Peyer's patch (tissue), 4 donors: ENCODE results near the gene SMIM24. TPM values are rescaled to one million over a fixed set of nuclear protein-coding genes. Genes with fewer than 3 reads are reported as not detected.

Experiments used
- DNase-seq, 3 donors: peaks; one replicate each; pipeline ENCODE4 v3.0.0-alpha.2; 2017 to 2019
- H3K27ac ChIP-seq, 4 donors: fragments of 200-600 bp; sonication (generic); one replicate each; pipeline ENCODE4 v1.5.1; 2016 to 2019
- H3K27me3 ChIP-seq, 2 donors: fragments of 200-600 bp; sonication (generic); one replicate each; pipeline ENCODE4 v1.5.1; 2019
- H3K36me3 ChIP-seq, 3 donors: fragments of 200-600 bp; sonication (generic); one replicate each; pipeline ENCODE4 v1.5.1; 2016 to 2019
- H3K4me1 ChIP-seq, 4 donors: fragments of 200-600 bp; sonication (generic); one replicate each; pipeline ENCODE4 v1.5.1; 2016 to 2019
- H3K4me3 ChIP-seq, 4 donors: fragments of 200-600 bp; sonication (generic); 1 replicate in 3 of 4; 2 replicates in 1 of 4; pipeline ENCODE4 v1.5.1; 2016 to 2019; ENCODE audit warnings: mild to moderate bottlenecking in 1 of 4
- H3K9me3 ChIP-seq, 4 donors: fragments of 200-600 bp; sonication (generic); one replicate each; pipeline ENCODE4 v1.5.1; 2016 to 2019; ENCODE audit warnings: mild to moderate bottlenecking in 1 of 4
- POLR2A ChIP-seq, 2 donors: fragments of 450-650 bp; IDR thresholded peaks; one replicate each; pipeline ENCODE4 v1.5.1; 2017; ENCODE audit warnings: antibody characterized with exemption in 2 of 2, mild to moderate bottlenecking in 2 of 2, moderate library complexity in 2 of 2
- total RNA-seq, 4 donors: library from RNA; depleted of rRNA; stranded (reverse); fragments of >200 nt; gene quantifications; one replicate each; pipeline ENCODE4 v1.1.0, GENCODE V29; 2016
- TF ChIP-seq, protein P1 (sequence below), 6 experiments: fragments of 450-650 bp in 4 of 6; fragments of 200-600 bp in 2 of 6; sonication (generic) in 1 of 6; IDR thresholded peaks; one replicate each; pipeline ENCODE4 v1.5.1; 2017 to 2019; ENCODE audit warnings: antibody characterized with exemption in 6 of 6, mild to moderate bottlenecking in 3 of 6, moderate library complexity in 1 of 6

Gene SMIM24
- total RNA-seq, 4 donors from 2014 or later = 75.9 to 1,153 (median 771) TPM

DNA sequence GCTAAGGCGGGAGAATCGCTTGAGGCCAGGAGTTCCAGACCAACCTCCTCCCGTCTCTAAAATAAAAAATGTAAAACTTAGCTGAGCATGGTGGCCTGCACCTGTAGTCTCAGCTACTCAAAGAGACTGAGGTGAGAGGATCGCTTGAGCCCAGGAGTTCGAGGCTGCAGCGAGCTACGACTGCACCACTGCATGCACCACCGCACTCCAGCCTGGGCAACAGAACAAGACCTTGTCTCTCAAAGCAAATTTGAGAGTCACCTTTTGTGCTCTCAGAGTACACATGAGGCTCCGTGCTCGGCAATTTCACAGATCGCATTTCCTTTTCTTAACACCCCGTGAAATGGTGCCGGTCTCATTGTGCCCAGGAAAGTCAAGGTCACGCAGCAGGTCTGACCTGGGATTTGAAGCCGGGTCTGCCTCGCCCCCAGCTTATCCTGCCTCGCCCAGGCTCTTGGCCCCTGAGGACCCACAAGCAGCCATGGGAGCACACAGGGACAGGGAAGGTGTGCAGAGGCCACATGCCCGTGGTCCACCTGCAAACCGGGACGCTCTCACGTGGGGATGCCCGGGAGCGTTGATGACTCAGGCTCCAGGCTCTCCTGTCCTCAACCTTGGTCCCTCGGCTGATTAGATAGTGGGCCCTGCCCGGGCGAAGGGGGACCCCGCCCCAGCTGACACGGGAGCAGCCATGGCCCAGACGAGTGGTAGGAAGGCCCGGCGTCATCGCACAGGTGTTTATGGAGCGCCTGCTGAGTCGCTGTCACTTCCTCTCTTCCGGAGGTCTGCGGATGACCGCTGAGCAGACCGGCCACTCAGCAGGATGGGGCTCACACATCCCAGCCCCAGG is 1.1 kb upstream of the SMIM24 start:
- peak overlapping the region in 3 of 4 donors; percentile 78 to 95 (median 88) for H3K27ac ChIP-seq
- peak in 2 of 3 donors; percentile 88 to 89 for DNase-seq
- peaks cover 0 to 3% of the 10 kb centered on the region in 2 donors for H3K27me3 ChIP-seq
- H3K4me3 ChIP-seq = peak overlapping the region in 2 of 4 donors; percentile 50 to 62
- H3K36me3 ChIP-seq = peaks cover 0 to 5% (median 0%) of the 10 kb centered on the region in 3 donors
- H3K4me1 ChIP-seq = peaks cover 0 to 27% (median 0%) of the 10 kb centered on the region in 4 donors
- no peaks in the 10 kb centered on the region for H3K9me3 ChIP-seq
- TF ChIP-seq POLR2A (IDR thresholded peaks at IDR 0.05) = peak; percentile 52 to 63
- TF ChIP-seq, protein P1, sequence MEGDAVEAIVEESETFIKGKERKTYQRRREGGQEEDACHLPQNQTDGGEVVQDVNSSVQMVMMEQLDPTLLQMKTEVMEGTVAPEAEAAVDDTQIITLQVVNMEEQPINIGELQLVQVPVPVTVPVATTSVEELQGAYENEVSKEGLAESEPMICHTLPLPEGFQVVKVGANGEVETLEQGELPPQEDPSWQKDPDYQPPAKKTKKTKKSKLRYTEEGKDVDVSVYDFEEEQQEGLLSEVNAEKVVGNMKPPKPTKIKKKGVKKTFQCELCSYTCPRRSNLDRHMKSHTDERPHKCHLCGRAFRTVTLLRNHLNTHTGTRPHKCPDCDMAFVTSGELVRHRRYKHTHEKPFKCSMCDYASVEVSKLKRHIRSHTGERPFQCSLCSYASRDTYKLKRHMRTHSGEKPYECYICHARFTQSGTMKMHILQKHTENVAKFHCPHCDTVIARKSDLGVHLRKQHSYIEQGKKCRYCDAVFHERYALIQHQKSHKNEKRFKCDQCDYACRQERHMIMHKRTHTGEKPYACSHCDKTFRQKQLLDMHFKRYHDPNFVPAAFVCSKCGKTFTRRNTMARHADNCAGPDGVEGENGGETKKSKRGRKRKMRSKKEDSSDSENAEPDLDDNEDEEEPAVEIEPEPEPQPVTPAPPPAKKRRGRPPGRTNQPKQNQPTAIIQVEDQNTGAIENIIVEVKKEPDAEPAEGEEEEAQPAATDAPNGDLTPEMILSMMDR (IDR thresholded peaks at IDR 0.05) = no peak

DNA sequence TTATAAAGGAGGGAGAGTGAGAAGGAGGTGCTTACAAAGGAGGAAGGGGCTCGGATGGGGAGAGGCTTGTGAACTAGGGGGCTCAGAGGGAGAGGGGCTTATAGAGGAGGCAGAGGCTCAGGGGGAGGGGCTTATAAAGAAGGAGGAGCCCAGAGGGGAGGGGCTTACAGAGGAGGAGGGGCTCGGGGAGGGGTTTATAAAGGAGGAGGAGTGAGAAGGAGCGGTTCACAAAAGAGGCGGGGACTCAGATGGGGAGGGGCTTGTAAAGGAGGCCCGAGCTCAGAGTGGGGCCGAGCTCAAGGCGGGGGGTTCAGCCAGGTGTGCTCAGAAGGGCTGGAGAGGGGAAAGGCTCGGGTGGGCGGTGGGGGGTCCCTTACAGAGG is 500 bp downstream of the SMIM24 start:
- Histone ChIP-seq H3K36me3 (peaks cover 0 to 13% (median 0%) of the 10 kb centered on the region in 3 donors), H3K4me1 (peaks cover 0 to 27% (median 0%) of the 10 kb centered on the region in 4 donors), H3K27me3 (peaks cover 0 to 3% of the 10 kb centered on the region in 2 donors), H3K4me3 (peak overlapping the region in 3 of 4 donors; percentile 27 to 68 (median 56)), H3K9me3 (no peaks in the 10 kb centered on the region), H3K27ac (peak overlapping the region in 3 of 4 donors; percentile 69 to 95 (median 88))
- no peak for TF ChIP-seq POLR2A (IDR thresholded peaks at IDR 0.05)
- TF ChIP-seq, protein P1 (IDR thresholded peaks at IDR 0.05) = no peak
- peak in 2 of 3 donors; percentile 75 to 78 for DNase-seq

DNA sequence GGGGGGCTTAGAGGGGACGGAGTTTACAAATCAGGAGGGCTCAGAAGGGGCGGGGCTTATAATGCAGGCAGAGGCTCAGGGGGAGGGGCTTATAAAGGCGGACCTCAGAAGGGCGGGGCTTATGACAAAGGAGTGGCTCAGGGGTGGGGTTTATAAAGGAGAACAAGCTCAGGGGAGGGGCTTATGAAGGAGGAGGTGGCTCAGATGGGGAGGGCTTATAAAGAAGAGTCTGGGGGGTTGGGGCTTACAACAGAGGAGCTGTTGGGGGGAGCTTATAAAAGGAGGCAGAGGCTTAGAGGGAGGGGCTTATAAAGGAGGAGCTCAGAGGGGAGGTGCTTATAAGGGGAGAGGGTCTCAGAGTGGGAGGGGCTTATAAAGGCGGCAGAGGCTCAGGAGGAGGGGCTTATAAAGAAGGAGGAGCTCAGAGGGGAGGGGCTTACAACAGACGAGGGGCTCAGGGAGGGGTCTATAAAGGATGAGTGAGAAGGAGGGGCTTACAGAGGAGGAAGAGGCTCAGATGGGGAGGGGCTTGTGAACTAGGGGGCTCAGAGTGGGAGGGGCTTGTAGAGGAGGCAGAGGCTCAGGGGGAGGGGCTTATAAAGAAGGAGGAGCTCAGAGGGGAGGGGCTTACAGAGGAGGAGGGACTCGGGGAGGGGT is 1.0 kb downstream of the SMIM24 start:
- peak in 2 of 3 donors; percentile 42 to 71 for DNase-seq
- peaks cover 0 to 3% of the 10 kb centered on the region in 2 donors for H3K27me3 ChIP-seq
- peak overlapping the region in 2 of 4 donors; percentile 88 to 95 for H3K27ac ChIP-seq
- H3K4me3 ChIP-seq = peak overlapping the region in 2 of 4 donors; percentile 56 to 68
- H3K4me1 ChIP-seq = peaks cover 0 to 32% (median 0%) of the 10 kb centered on the region in 4 donors
- H3K36me3 ChIP-seq = peaks cover 0 to 19% (median 0%) of the 10 kb centered on the region in 3 donors
- no peak for TF ChIP-seq POLR2A (IDR thresholded peaks at IDR 0.05)
- TF ChIP-seq, protein P1 (IDR thresholded peaks at IDR 0.05) = no peak
- no peaks in the 10 kb centered on the region for H3K9me3 ChIP-seq

DNA sequence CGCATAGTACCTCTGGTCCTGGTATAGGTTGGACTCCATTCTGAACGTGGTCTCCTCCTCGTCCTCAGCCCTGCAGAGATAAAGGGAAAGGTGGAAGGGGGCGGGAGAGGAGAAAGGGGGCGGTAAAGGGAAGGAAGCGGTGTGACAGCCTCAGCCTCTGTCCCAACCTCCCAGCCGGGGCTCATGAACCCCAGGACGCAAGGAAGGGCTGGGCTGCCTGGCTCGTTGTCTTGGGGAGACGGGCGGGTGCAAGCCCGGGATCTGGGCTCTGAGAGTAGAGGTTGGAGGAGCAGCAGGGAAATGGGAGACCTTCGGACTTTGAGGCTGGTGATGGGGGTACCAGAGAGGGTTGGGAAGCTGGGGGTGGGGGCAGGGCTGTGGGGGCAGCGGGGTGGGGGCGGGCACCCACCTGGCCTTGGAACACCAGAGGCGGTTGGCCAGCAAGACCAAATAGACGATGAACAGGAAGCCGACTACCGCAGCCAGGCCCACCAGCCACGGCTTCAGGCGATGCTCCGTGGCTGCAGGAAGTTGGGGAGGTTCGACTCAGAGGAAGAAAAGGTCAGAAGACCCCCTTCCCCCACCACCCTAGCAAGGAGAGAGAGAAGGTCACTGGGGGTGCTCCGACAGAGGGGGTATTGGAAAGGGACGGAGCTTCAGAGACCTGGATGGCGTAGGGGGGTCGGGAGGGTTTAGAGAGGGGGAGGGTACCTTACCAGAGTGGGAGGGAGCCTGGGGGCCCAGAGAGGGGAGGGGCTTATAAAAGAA is 1.7 kb downstream of the SMIM24 start:
- Histone ChIP-seq H3K4me3 (peak overlapping the region in 2 of 4 donors; percentile 21 to 56), H3K27ac (peak overlapping the region in 1 of 4 donors; percentile 13), H3K36me3 (peaks cover 0 to 19% (median 0%) of the 10 kb centered on the region in 3 donors), H3K27me3 (peaks cover 0 to 3% of the 10 kb centered on the region in 2 donors), H3K4me1 (peaks cover 0 to 39% (median 0%) of the 10 kb centered on the region in 4 donors), H3K9me3 (no peaks in the 10 kb centered on the region)
- no peak for DNase-seq
- TF ChIP-seq, protein P1 (IDR thresholded peaks at IDR 0.05) = no peak
- TF ChIP-seq POLR2A (IDR thresholded peaks at IDR 0.05) = no peak

DNA sequence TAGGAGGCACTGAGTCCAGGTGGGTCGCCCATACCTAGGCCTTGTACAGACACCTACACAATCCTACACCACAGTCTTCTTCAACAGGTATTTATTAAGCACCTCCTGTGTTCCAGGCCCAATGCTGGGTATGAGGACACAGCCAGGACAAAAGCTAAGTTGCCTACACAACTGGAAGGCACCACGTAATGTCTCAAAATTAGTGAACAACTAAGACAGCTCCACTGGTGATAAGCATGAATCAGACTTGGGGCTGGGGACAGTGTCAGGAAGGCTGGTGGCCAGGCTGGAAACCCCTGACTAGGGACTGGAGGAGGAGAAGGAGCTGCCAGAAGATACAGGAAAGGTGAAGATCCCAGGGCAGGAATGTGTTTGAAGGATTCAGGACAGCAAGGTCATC is 2.4 kb downstream of the SMIM24 start:
- H3K4me3 ChIP-seq = no peak overlapping the region
- no peaks in the 10 kb centered on the region for H3K9me3 ChIP-seq
- no peak for DNase-seq
- H3K36me3 ChIP-seq = peaks cover 0 to 19% (median 0%) of the 10 kb centered on the region in 3 donors
- peaks cover 0 to 45% (median 0%) of the 10 kb centered on the region in 4 donors for H3K4me1 ChIP-seq
- peak overlapping the region in 1 of 4 donors; percentile 13 for H3K27ac ChIP-seq
- peaks cover 0 to 3% of the 10 kb centered on the region in 2 donors for H3K27me3 ChIP-seq
- no peak for TF ChIP-seq POLR2A (IDR thresholded peaks at IDR 0.05)
- TF ChIP-seq, protein P1 (IDR thresholded peaks at IDR 0.05) = no peak
